Measurements from ENCODE around the gene CST2.
"Not testable (repeated sequence)": the region's sequence is repeated elsewhere in the genome, so short reads cannot be mapped to it uniquely, and the experiment has no call there.

The CST2 gene

GRCh38 chr20:23794065-23794464, 32.5 kb downstream of the CST2 start:
- H3K4me3 ChIP-seq = no peak overlapping the region
- no peaks in the 10 kb centered on the region for H3K36me3 ChIP-seq (ENCODE audit: insufficient read depth, low read length)
- DNase-seq (ENCODE audit: low read depth, low spot score) = no peak
- H3K9me3 ChIP-seq (ENCODE audit: low read depth, low read length) = no peaks in the 10 kb centered on the region
- no peak overlapping the region for H3K27ac ChIP-seq
- no peak overlapping the region for H3K9ac ChIP-seq (ENCODE audit: insufficient read length)
- TF ChIP-seq EZH2 (IDR thresholded peaks at IDR 0.05) (no peak), FOXP2 (optimal IDR thresholded peaks at IDR 0.05; ENCODE audit: control extremely low read depth, extremely low read length, insufficient read depth) (no peak), POLR2AphosphoS5 (IDR thresholded peaks at IDR 0.05; ENCODE audit: borderline replicate concordance, low read depth, low read length) (no peak)

- TF ChIP-seq POLR2AphosphoS5 (IDR thresholded peaks at IDR 0.05; ENCODE audit: borderline replicate concordance, low read depth, low read length) = no peak
- TF ChIP-seq FOXP2 (optimal IDR thresholded peaks at IDR 0.05; ENCODE audit: control extremely low read depth, extremely low read length, insufficient read depth) = no peak
- TF ChIP-seq EZH2 (IDR thresholded peaks at IDR 0.05) = no peak
- H3K9me3 ChIP-seq (ENCODE audit: low read depth, low read length) = no peaks in the 10 kb centered on the region
- no peak overlapping the region for H3K27ac ChIP-seq
- DNase-seq (ENCODE audit: low read depth, low spot score) = no peak
- no peaks in the 10 kb centered on the region for H3K36me3 ChIP-seq (ENCODE audit: insufficient read depth, low read length)
- H3K4me3 ChIP-seq = no peak overlapping the region
- H3K9ac ChIP-seq (ENCODE audit: insufficient read length) = no peak overlapping the region
Measured at GRCh38 chr20:23783447-23783846, 43.1 kb downstream of the CST2 start.

- Histone ChIP-seq H3K36me3 (ENCODE audit: insufficient read depth, low read length) (no peaks in the 10 kb centered on the region), H3K9ac (ENCODE audit: insufficient read length) (no peak overlapping the region), H3K27ac (no peak overlapping the region), H3K4me3 (no peak overlapping the region), H3K9me3 (ENCODE audit: low read depth, low read length) (no peaks in the 10 kb centered on the region)
- no peak for DNase-seq (ENCODE audit: low read depth, low spot score)
- TF ChIP-seq POLR2AphosphoS5 (IDR thresholded peaks at IDR 0.05; ENCODE audit: borderline replicate concordance, low read depth, low read length) (no peak), EZH2 (IDR thresholded peaks at IDR 0.05) (no peak), FOXP2 (optimal IDR thresholded peaks at IDR 0.05; ENCODE audit: control extremely low read depth, extremely low read length, insufficient read depth) (no peak)
Measured at GRCh38 chr20:23782366-23782983, 44.1 kb downstream of the CST2 start.

GRCh38 chr20:23778676-23779075, 47.9 kb downstream of the CST2 start:
- H3K9me3 ChIP-seq (ENCODE audit: low read depth, low read length); DNase-seq (ENCODE audit: low read depth, low spot score); H3K27ac ChIP-seq; H3K36me3 ChIP-seq (ENCODE audit: insufficient read depth, low read length); H3K4me3 ChIP-seq; H3K9ac ChIP-seq (ENCODE audit: insufficient read length): not testable (repeated sequence)

GRCh38 chr20:23777380-23777779, 49.1 kb downstream of the CST2 start:
- H3K9ac ChIP-seq (ENCODE audit: insufficient read length); H3K9me3 ChIP-seq (ENCODE audit: low read depth, low read length); DNase-seq (ENCODE audit: low read depth, low spot score); H3K4me3 ChIP-seq; H3K36me3 ChIP-seq (ENCODE audit: insufficient read depth, low read length); H3K27ac ChIP-seq: not testable (repeated sequence)

GRCh38 chr20:23776067-23776771, 50.3 kb downstream of the CST2 start:
- Histone ChIP-seq H3K9ac (ENCODE audit: insufficient read length) (no peak overlapping the region), H3K4me3 (no peak overlapping the region), H3K9me3 (ENCODE audit: low read depth, low read length) (no peaks in the 10 kb centered on the region), H3K36me3 (ENCODE audit: insufficient read depth, low read length) (no peaks in the 10 kb centered on the region), H3K27ac (no peak overlapping the region)
- no peak for DNase-seq (ENCODE audit: low read depth, low spot score)
- TF ChIP-seq POLR2AphosphoS5 (IDR thresholded peaks at IDR 0.05; ENCODE audit: borderline replicate concordance, low read depth, low read length) (no peak), EZH2 (IDR thresholded peaks at IDR 0.05) (no peak), FOXP2 (optimal IDR thresholded peaks at IDR 0.05; ENCODE audit: control extremely low read depth, extremely low read length, insufficient read depth) (no peak)

- Histone ChIP-seq H3K27ac (no peak overlapping the region), H3K9me3 (ENCODE audit: low read depth, low read length) (no peaks in the 10 kb centered on the region), H3K4me3 (no peak overlapping the region), H3K9ac (ENCODE audit: insufficient read length) (no peak overlapping the region), H3K36me3 (ENCODE audit: insufficient read depth, low read length) (no peaks in the 10 kb centered on the region)
- DNase-seq (ENCODE audit: low read depth, low spot score) = no peak
- TF ChIP-seq EZH2 (IDR thresholded peaks at IDR 0.05) (no peak), POLR2AphosphoS5 (IDR thresholded peaks at IDR 0.05; ENCODE audit: borderline replicate concordance, low read depth, low read length) (no peak), FOXP2 (optimal IDR thresholded peaks at IDR 0.05; ENCODE audit: control extremely low read depth, extremely low read length, insufficient read depth) (no peak)
Measured at GRCh38 chr20:23774081-23774480, 52.4 kb downstream of the CST2 start.
